HCT116 (cell line): ENCODE measurements around the gene RAB39B.

Experiments
- CEBPB ChIP-seq: IDR thresholded peaks from 2 replicates; pipeline ENCODE4 v1.6.1; 2012; ENCODE audit warnings: low read depth
- CTCF ChIP-seq, 3 experiments: fragments of 200-600 bp in 1 of 3; sonication (generic) in 1 of 3; IDR thresholded peaks in 2 of 3; conservative IDR thresholded peaks in 1 of 3; 2 replicates each; pipeline ENCODE4 v1.5.1; 2012 to 2017; ENCODE audit warnings: low read depth in 2 of 3, low read length in 2 of 3, antibody characterized with exemption in 1 of 3, borderline replicate concordance in 1 of 3, control low read depth in 1 of 3, mild to moderate bottlenecking in 1 of 3, mixed read lengths in 1 of 3, mixed run types in 1 of 3, moderate library complexity in 1 of 3; ENCODE audit not compliant: insufficient read depth in 1 of 3
- EZH2 ChIP-seq: fragments of 200-600 bp; sonication (generic); IDR thresholded peaks from 2 replicates; pipeline ENCODE4 v1.6.1; 2017; ENCODE audit warnings: antibody characterized with exemption, mixed run types
- FOSL1 ChIP-seq: IDR thresholded peaks from 2 replicates; pipeline ENCODE4 v1.6.1; 2012; ENCODE audit warnings: low read depth
- POLR2A ChIP-seq: IDR thresholded peaks from 2 replicates; pipeline ENCODE4 v1.7.0; 2011; ENCODE audit warnings: borderline replicate concordance; ENCODE audit not compliant: insufficient read depth, insufficient read length; ENCODE audit errors: extremely low read depth
- POLR2AphosphoS5 ChIP-seq: IDR thresholded peaks from 2 replicates; pipeline ENCODE4 v1.6.1; 2011; ENCODE audit warnings: mild to moderate bottlenecking, low read depth, low read length, moderate library complexity
- TCF7L2 ChIP-seq: IDR thresholded peaks from 2 replicates; pipeline ENCODE4 v1.7.0; 2011; ENCODE audit warnings: borderline replicate concordance, inconsistent platforms; ENCODE audit not compliant: insufficient read depth, insufficient read length; ENCODE audit errors: extremely low read depth
- ZFX ChIP-seq: fragments of 450-650 bp; IDR thresholded peaks from 2 replicates; pipeline ENCODE4 v1.6.1; 2017
- TF ChIP-seq, protein P1 (sequence below): IDR thresholded peaks from 2 replicates; pipeline ENCODE4 v1.6.1; 2011; ENCODE audit warnings: mild to moderate bottlenecking, low read length, moderate library complexity; ENCODE audit not compliant: insufficient replicate concordance; ENCODE audit errors: extremely low read depth

GRCh38 chrX:155270969-155271368 lies 6.7 kb upstream of the RAB39B start:
- no peak for TF ChIP-seq ZFX
- TF ChIP-seq CTCF (IDR thresholded peaks at IDR 0.05 in 2 of 3, conservative IDR thresholded peaks at IDR 0.05 in 1 of 3; ENCODE audit: borderline replicate concordance in 1 of 3, insufficient read depth in 1 of 3, low read depth in 2 of 3, low read length in 2 of 3), result no peak
- no peak for TF ChIP-seq CEBPB
- TF ChIP-seq EZH2, result no peak
- TF ChIP-seq POLR2AphosphoS5, result no peak
- TF ChIP-seq FOSL1, result no peak
- no peak for TF ChIP-seq TCF7L2
- TF ChIP-seq, protein P1, sequence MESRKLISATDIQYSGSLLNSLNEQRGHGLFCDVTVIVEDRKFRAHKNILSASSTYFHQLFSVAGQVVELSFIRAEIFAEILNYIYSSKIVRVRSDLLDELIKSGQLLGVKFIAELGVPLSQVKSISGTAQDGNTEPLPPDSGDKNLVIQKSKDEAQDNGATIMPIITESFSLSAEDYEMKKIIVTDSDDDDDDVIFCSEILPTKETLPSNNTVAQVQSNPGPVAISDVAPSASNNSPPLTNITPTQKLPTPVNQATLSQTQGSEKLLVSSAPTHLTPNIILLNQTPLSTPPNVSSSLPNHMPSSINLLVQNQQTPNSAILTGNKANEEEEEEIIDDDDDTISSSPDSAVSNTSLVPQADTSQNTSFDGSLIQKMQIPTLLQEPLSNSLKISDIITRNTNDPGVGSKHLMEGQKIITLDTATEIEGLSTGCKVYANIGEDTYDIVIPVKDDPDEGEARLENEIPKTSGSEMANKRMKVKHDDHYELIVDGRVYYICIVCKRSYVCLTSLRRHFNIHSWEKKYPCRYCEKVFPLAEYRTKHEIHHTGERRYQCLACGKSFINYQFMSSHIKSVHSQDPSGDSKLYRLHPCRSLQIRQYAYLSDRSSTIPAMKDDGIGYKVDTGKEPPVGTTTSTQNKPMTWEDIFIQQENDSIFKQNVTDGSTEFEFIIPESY, result no peak
- no peak for TF ChIP-seq POLR2A
